Measurements from ENCODE around the gene SMURF1.

Gene SMURF1

GRCh38 chr7:99146979-99147378 is 3.1 kb upstream of the SMURF1 start:
- no peak for TF ChIP-seq EZH2 (IDR thresholded peaks at IDR 0.05; ENCODE audit: borderline replicate concordance, low read length)
- TF ChIP-seq, protein P1, sequence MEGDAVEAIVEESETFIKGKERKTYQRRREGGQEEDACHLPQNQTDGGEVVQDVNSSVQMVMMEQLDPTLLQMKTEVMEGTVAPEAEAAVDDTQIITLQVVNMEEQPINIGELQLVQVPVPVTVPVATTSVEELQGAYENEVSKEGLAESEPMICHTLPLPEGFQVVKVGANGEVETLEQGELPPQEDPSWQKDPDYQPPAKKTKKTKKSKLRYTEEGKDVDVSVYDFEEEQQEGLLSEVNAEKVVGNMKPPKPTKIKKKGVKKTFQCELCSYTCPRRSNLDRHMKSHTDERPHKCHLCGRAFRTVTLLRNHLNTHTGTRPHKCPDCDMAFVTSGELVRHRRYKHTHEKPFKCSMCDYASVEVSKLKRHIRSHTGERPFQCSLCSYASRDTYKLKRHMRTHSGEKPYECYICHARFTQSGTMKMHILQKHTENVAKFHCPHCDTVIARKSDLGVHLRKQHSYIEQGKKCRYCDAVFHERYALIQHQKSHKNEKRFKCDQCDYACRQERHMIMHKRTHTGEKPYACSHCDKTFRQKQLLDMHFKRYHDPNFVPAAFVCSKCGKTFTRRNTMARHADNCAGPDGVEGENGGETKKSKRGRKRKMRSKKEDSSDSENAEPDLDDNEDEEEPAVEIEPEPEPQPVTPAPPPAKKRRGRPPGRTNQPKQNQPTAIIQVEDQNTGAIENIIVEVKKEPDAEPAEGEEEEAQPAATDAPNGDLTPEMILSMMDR (IDR thresholded peaks at IDR 0.05; ENCODE audit: low read length): no peak
- Histone ChIP-seq H3K27me3 (ENCODE audit: insufficient read depth, low read length) (0 out of 2 replicates have a peak, but pooled peaks cover 7% of the 10 kb centered on the region), H3K4me2 (ENCODE audit: low read length) (no peak overlapping the region)

DNA sequence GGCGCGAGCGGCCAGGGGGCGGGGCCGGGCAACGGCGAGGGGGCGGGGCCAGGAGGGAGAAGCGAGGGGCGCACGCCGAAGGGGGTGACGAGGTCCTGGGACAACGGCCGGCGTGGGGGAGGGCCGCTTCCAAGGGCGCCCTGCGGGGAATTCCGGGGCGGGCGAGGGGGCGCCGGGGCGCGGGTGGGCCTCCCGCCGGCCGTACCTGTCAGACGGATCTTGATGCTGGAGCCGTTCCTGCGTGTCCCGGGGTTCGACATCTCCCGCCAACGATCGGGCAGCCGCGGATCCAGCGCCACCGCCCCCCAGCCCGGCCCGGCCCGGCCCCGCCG is 421 bp downstream of the SMURF1 start:
- Histone ChIP-seq H2AFZ (ENCODE audit: low read length) (no peak overlapping the region), H3K9me2 (ENCODE audit: low read depth, low read length) (no peaks in the 10 kb centered on the region), H3K9ac (ENCODE audit: low read length) (peak overlapping the region; percentile 92), H3F3A (ENCODE audit: insufficient read depth, low read length) (0 out of 2 replicates have a peak, but pooled peaks cover 3% of the 10 kb centered on the region), H3K36me3 (ENCODE audit: insufficient read depth, low read length) (peaks cover 11% of the 10 kb centered on the region), H3K4me2 (ENCODE audit: low read length) (peak overlapping the region; percentile 64), H3K9me3 (ENCODE audit: low read length) (no peaks in the 10 kb centered on the region), H4K20me1 (ENCODE audit: insufficient read depth, low read length) (no peaks in the 10 kb centered on the region), H3K27me3 (ENCODE audit: insufficient read depth, low read length) (no peaks in the 10 kb centered on the region), H3K4me1 (ENCODE audit: insufficient read depth, low read length, severe bottlenecking) (peaks cover 34% of the 10 kb centered on the region), H3K4me3 (ENCODE audit: low read depth, low read length, poor library complexity, severe bottlenecking) (peak overlapping the region; percentile 66), H3K27ac (ENCODE audit: low read depth, low read length, poor library complexity, severe bottlenecking) (peak overlapping the region; percentile 24), H3K79me2 (ENCODE audit: insufficient read depth, low read length) (peaks cover 29% of the 10 kb centered on the region)
- TF ChIP-seq, protein P1 (IDR thresholded peaks at IDR 0.05; ENCODE audit: low read length): no peak
- TF ChIP-seq EZH2 (IDR thresholded peaks at IDR 0.05; ENCODE audit: borderline replicate concordance, low read length): no peak

More at GRCh38 chr7:99146979-99147378, 3.1 kb upstream of the SMURF1 start:
- Histone ChIP-seq H2AFZ (ENCODE audit: low read length) (no peak overlapping the region), H3K4me1 (ENCODE audit: insufficient read depth, low read length, severe bottlenecking) (peaks cover 19% of the 10 kb centered on the region), H3F3A (ENCODE audit: insufficient read depth, low read length) (no peaks in the 10 kb centered on the region), H3K9me2 (ENCODE audit: low read depth, low read length) (no peaks in the 10 kb centered on the region), H3K9me3 (ENCODE audit: low read length) (no peaks in the 10 kb centered on the region), H3K27ac (ENCODE audit: low read depth, low read length, poor library complexity, severe bottlenecking) (no peak overlapping the region), H3K79me2 (ENCODE audit: insufficient read depth, low read length) (no peaks in the 10 kb centered on the region), H3K9ac (ENCODE audit: low read length) (no peak overlapping the region), H3K36me3 (ENCODE audit: insufficient read depth, low read length) (peaks cover 3% of the 10 kb centered on the region), H4K20me1 (ENCODE audit: insufficient read depth, low read length) (no peaks in the 10 kb centered on the region), H3K4me3 (ENCODE audit: low read depth, low read length, poor library complexity, severe bottlenecking) (no peak overlapping the region)

GRCh38 chr7:99142727-99143520 is 984 bp downstream of the SMURF1 start:
- no peak for TF ChIP-seq EZH2 (IDR thresholded peaks at IDR 0.05; ENCODE audit: borderline replicate concordance, low read length)
- TF ChIP-seq, protein P1 (IDR thresholded peaks at IDR 0.05; ENCODE audit: low read length): no peak
- Histone ChIP-seq H3K4me1 (ENCODE audit: insufficient read depth, low read length, severe bottlenecking) (peaks cover 34% of the 10 kb centered on the region), H2AFZ (ENCODE audit: low read length) (no peak overlapping the region), H4K20me1 (ENCODE audit: insufficient read depth, low read length) (no peaks in the 10 kb centered on the region), H3K27ac (ENCODE audit: low read depth, low read length, poor library complexity, severe bottlenecking) (peak overlapping the region; percentile 36), H3K79me2 (ENCODE audit: insufficient read depth, low read length) (peaks cover 35% of the 10 kb centered on the region), H3K4me2 (ENCODE audit: low read length) (peak overlapping the region; percentile 64), H3F3A (ENCODE audit: insufficient read depth, low read length) (0 out of 2 replicates have a peak, but pooled peaks cover 3% of the 10 kb centered on the region), H3K9me3 (ENCODE audit: low read length) (no peaks in the 10 kb centered on the region), H3K9ac (ENCODE audit: low read length) (no peak overlapping the region), H3K36me3 (ENCODE audit: insufficient read depth, low read length) (peaks cover 11% of the 10 kb centered on the region), H3K27me3 (ENCODE audit: insufficient read depth, low read length) (no peaks in the 10 kb centered on the region), H3K4me3 (ENCODE audit: low read depth, low read length, poor library complexity, severe bottlenecking) (peak overlapping the region; percentile 66), H3K9me2 (ENCODE audit: low read depth, low read length) (no peaks in the 10 kb centered on the region)
